GM13977 (cell line): ENCODE results near the gene FBXW9.
A peak's percentile ranks its signal among the peaks of the same experiment; 100 is the strongest.
"Not testable (repeated sequence)": the region's sequence is repeated elsewhere in the genome, so short reads cannot be mapped to it uniquely, and the experiment has no call there.

Source experiments
- DNase-seq: peaks from one replicate; pipeline ENCODE4 v3.0.0; 2012; ENCODE audit warnings: low spot score
- in situ Hi-C: fragments of 300-500 bp; cut with MboI; formaldehyde crosslinking; loops from one replicate; pipeline ENCODE4 v1.12.0; 2022; ENCODE audit warnings: low sequenced_read_pairs, low pct_unique_long_range_greater_than_20kb, mixed read lengths, inconsistent platforms; ENCODE audit not compliant: unreplicated experiment
- TF ChIP-seq, protein P1 (sequence below): IDR thresholded peaks from 2 replicates; pipeline ENCODE4 v1.5.1; 2012; ENCODE audit warnings: mild to moderate bottlenecking, control low read depth; ENCODE audit not compliant: insufficient read depth; ENCODE audit errors: extremely low read depth, missing control alignments

The FBXW9 gene

DNA sequence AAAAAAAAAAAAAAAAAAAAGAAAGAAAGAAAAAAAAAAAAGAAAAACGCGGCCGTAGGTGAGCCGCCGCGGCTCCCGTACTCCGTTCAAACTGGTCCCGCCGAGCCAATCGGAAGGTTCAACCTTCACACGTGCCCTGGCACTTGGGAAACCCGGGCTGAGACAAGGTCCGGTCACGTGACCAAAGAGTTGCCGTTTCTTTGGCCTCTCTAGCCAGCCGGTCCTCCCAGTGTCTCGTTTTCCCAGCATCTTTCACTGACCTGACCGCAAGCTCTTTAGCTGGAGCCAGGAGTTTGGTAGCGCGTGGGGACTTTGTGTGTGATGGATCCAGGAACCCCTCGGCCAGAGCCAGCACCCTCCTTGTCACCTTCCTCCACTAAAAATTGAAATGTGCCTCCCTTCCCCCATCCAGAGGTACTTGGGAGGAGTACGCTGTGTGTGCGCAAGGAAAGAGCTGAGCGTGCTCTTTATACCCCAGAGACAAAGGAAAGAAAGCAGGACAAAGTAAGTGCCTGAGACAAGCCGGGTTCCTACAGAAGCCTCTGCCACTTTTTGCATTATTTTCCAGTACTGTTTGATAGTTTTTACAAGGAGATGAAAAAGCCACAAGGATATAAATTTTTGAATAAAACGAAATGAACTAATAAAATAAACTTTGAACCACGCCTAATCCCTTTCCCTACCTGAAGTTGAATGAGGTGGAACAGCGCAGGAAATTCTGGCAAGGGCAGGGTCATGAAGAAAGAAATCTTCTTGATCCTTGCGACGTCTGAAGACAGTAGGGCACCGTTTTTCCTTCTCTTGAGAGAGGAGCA is 26.3 kb upstream of the FBXW9 start:
- TF ChIP-seq, protein P1, sequence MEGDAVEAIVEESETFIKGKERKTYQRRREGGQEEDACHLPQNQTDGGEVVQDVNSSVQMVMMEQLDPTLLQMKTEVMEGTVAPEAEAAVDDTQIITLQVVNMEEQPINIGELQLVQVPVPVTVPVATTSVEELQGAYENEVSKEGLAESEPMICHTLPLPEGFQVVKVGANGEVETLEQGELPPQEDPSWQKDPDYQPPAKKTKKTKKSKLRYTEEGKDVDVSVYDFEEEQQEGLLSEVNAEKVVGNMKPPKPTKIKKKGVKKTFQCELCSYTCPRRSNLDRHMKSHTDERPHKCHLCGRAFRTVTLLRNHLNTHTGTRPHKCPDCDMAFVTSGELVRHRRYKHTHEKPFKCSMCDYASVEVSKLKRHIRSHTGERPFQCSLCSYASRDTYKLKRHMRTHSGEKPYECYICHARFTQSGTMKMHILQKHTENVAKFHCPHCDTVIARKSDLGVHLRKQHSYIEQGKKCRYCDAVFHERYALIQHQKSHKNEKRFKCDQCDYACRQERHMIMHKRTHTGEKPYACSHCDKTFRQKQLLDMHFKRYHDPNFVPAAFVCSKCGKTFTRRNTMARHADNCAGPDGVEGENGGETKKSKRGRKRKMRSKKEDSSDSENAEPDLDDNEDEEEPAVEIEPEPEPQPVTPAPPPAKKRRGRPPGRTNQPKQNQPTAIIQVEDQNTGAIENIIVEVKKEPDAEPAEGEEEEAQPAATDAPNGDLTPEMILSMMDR, result no peak
- DNase-seq, result peak; percentile 99
- in situ Hi-C loops, result no loop called here

DNA sequence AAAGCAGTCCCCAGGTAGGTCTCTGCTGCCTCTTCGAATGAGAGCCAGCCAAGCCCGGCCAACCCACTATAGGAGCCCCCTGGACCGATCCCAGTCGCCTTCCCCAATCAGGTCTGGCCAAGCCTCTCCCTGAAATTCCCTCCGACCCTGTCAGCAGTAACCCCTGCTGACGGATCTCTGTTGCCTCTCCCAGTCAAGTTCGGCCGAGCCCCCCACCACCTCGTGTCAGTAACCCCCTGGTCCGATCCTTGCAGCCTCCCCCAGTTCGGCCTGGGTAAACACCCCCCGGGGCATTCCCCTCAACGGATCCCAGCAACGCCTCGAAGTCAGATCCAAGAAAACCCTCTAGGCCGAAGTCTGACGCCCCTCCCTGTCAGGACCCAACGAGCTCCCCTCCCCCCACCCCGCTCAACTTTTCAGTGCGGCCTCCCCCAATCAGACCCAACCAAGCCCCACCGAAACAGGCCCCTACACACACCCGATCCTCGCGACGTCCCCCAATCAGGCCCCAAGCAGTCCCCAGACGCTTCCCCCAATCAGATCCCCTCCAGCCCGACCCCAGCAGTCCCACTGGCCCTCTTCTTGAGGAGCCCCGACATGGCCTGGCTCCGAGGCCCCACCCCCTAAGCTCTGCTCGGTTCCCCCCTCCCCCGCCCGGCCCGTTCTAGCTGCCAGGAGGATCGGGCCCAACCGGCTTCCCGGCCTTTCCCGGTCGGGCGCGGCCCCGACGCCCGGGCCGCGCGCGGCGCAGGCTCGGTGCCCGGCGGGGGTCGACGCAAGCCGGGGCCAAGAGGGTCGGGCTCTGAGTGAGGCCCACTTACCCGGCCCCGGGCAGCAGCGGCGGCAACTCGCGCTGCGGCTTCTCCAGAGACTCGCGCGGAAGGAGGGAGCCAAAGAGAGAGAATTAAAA is 25.5 kb upstream of the FBXW9 start:
- in situ Hi-C loops, result no loop called here

DNA sequence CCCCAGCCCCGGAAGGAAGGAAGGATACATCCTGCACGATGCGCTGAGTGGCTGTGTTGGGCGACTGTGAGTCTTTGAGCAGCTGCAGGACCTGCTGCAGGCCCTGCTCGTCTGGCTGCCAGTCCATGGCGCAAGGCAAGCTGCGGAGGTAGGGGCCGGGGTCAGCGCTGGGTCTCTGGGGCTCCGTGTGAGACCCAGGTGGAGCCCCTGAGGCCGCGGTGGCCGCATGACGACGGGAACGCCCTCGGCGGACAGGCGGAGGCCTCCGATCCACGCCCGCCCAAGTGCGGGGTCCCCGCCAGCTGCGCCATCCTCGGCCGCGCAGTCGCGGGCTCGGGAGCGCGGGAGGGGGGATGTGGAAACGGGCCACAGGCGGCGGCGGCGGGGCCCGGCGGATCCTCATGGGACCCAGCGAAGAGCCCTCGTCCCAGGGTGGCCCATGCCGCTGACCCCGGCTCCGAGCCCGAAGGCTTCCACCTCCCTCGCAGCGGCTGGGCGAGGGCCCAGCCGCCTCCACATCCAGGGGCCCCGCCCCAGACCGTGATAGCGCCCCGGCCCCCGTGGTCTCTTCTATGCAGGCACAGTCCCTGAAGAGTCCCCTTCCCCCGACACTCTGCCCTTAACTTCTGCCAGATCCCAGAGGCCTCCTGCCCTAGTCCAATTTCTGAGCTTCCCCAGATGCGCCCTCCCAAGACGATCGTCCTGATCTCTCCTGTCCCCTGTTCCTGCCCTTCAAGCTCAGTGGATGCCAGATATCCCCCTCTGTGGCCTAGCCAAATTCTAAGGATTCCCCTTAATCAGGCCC is 24.6 kb upstream of the FBXW9 start:
- TF ChIP-seq, protein P1, result no peak
- in situ Hi-C loops, result no loop called here
- peak; percentile 52 for DNase-seq

More for the DNA sequence above, 25.5 kb upstream of the FBXW9 start:
- DNase-seq, result peak; percentile 90
- TF ChIP-seq, protein P1, result no peak

DNA sequence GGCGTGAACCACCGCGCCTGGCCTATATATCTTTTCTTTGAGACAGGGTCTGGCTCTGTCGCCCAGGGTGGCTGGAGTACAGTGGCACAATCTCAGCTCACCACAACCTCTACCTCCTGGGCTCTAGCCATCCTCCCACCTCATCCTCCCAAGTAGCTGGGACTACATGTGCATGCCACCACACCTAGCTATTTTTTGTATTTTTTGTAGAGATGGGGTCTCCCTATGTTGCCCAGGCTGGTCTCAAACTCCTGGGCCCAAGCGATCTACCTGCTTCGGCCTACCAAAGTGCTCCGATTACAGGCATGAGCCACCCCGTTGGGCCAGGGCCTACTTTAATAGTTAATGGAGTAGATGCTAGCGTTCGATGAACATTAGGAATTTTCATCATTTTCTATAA is 23.9 kb upstream of the FBXW9 start:
- TF ChIP-seq, protein P1, result no peak
- no peak for DNase-seq
- in situ Hi-C loops, result no loop called here

DNA sequence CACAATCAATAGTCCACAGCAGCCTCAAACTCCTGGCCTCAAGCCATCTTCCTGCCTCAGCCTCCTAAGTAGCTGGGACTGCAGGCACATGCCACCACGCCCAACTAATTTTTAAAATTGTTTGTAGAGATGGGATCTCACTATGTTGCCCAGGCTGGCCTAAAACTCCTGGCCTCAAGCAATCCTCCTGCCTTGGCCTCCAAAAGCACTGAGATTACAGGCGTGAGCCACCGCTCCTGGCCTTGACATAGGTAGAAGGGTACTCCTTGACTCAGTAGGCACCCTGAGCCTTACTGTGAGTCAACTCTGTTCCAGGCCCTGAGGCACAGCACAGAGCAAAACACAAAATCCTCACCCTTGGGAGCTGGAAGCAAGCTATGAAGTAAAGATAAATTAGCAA is 19.5 kb upstream of the FBXW9 start:
- DNase-seq, result no peak
- TF ChIP-seq, protein P1, result no peak
- in situ Hi-C loops, result no loop called here

DNA sequence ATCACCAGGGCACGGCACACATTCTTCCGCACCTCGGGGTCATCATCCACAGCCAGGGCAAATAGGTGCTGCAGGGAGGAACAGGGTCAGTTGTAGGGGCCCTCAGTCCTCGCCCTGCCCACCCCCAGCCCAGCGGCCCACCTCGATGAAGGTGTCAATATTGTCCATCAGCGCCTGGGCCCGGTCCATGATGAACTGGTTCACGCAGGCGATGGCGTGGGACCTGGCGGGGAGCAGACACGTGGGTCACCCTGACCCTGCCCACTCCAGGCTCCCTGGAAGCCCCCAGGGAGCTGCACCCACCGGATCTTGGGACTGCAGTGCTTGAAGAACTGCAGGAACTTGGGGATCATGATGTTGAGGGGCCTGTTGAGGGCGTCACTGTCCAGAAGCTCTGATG is 18.7 kb upstream of the FBXW9 start:
- TF ChIP-seq, protein P1, result no peak
- in situ Hi-C loops, result no loop called here

DNA sequence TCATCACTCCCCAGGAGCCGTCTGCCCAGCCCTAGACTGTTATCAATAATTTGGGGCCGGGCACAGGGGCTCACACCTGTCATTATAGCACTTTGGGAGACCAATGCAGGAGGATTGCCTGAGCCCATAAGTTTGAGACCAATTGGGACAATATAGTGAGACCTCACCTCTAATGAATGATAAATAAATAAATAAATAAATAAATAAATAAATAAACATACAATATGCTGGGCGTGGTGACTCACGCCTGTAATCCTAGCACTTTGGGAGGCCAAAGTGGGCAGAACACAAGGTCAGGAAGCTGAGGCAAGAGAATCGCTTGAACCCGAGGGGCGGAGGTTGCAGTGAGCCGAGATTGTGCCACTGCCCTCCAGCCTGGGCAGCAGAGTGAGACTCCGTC is 16.9 kb upstream of the FBXW9 start:
- in situ Hi-C loops, result not testable (repeated sequence)

More for the DNA sequence above, 18.7 kb upstream of the FBXW9 start:
- DNase-seq, result no peak

DNA sequence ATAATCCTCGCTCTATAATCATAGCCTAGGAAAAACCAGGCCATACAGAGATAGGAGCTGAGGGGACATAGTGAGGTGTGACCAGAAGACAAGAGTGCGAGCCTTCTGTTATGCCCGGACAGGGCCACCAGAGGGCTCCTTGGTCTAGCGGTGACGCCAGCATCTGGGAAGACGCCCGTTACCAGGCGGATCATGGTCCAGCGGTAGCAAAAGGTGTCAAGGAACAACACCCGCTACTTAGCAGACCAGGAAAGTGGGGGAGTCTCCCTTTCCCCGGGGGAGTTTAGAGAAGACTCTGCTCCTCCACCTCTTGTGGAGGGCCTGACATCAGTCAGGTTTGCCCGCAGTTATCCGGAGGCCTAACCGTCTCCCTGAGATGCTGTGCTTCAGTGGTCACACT is 15.6 kb upstream of the FBXW9 start:
- DNase-seq, in situ Hi-C loops: not testable (repeated sequence)

More for the DNA sequence above, 16.9 kb upstream of the FBXW9 start:
- not testable (repeated sequence) for DNase-seq
